OCI-LY3 (cell line): ENCODE data around the gene PLCL1.

ENCODE experiments used
- H2AFZ ChIP-seq: fragments of 200-600, 300-600 bp; shearing (Covaris generic); 2 replicates; pipeline ENCODE4 v1.6.0; 2014; ENCODE audit warnings: antibody characterized with exemption, low read depth, low read length
- H3K27ac ChIP-seq: fragments of 200-600, 300-600 bp; sonication (generic); 2 replicates; pipeline ENCODE4 v1.5.1; 2014; ENCODE audit warnings: mild to moderate bottlenecking, low read length, moderate library complexity, mixed read lengths
- H3K27me3 ChIP-seq: fragments of 200-600, 300-600 bp; sonication (generic); 2 replicates; pipeline ENCODE4 v1.6.1; 2014; ENCODE audit warnings: low read depth, low read length, mixed read lengths
- H3K36me3 ChIP-seq: fragments of 200-600, 300-600 bp; sonication (generic); replicated peaks from 2 replicates; pipeline ENCODE3; 2014; ENCODE audit warnings: low read depth, low read length, mixed read lengths
- H3K4me1 ChIP-seq: fragments of 300-600, 200-600 bp; sonication (generic); 2 replicates; pipeline ENCODE4 v1.6.1; 2014; ENCODE audit warnings: low read length, mixed read lengths
- H3K4me2 ChIP-seq: fragments of 200-600, 300-600 bp; sonication (generic); 2 replicates; pipeline ENCODE4 v1.6.1; 2014; ENCODE audit warnings: low read length, mixed read lengths
- H3K4me3 ChIP-seq: fragments of 300-600, 200-600 bp; sonication (generic); 2 replicates; pipeline ENCODE4 v1.5.1; 2014; ENCODE audit warnings: antibody characterized with exemption, mild to moderate bottlenecking, low read length, moderate library complexity
- H3K79me2 ChIP-seq: fragments of 300-600, 200-600 bp; shearing (Covaris generic); 2 replicates; pipeline ENCODE4 v1.6.1; 2014; ENCODE audit warnings: mild to moderate bottlenecking, low read length, mixed read lengths
- H3K9ac ChIP-seq: fragments of 300-600, 200-600 bp; shearing (Covaris generic); 2 replicates; pipeline ENCODE4 v1.6.0; 2014; ENCODE audit warnings: mild to moderate bottlenecking, low read length, moderate library complexity
- H3K9me3 ChIP-seq: fragments of 200-600, 300-600 bp; shearing (Covaris generic); 2 replicates; pipeline ENCODE4 v1.6.1; 2014; ENCODE audit warnings: low read length, mixed read lengths; ENCODE audit not compliant: insufficient read depth
- H4K20me1 ChIP-seq: fragments of 200-600, 300-600 bp; sonication (generic); 2 replicates; pipeline ENCODE4 v1.6.1; 2016; ENCODE audit warnings: low read length, mixed read lengths; ENCODE audit not compliant: insufficient read depth
- EZH2phosphoT487 ChIP-seq: fragments of 200-600 bp; shearing (Covaris generic); IDR thresholded peaks from 2 replicates; pipeline ENCODE4 v1.6.1; 2018; ENCODE audit warnings: antibody characterized with exemption, mixed run types, low read depth
- TF ChIP-seq, protein P1 (sequence below): fragments of 200-600, 300-600 bp; sonication (generic); IDR thresholded peaks from 2 replicates; pipeline ENCODE4 v1.5.1; 2014; ENCODE audit warnings: antibody characterized with exemption, low read length, low read depth

Gene PLCL1

GRCh38 chr2:198098918-198099317 is 294.5 kb downstream of the PLCL1 start:
- no peak overlapping the region for H2AFZ ChIP-seq
- no peak for TF ChIP-seq EZH2phosphoT487
- TF ChIP-seq, protein P1, sequence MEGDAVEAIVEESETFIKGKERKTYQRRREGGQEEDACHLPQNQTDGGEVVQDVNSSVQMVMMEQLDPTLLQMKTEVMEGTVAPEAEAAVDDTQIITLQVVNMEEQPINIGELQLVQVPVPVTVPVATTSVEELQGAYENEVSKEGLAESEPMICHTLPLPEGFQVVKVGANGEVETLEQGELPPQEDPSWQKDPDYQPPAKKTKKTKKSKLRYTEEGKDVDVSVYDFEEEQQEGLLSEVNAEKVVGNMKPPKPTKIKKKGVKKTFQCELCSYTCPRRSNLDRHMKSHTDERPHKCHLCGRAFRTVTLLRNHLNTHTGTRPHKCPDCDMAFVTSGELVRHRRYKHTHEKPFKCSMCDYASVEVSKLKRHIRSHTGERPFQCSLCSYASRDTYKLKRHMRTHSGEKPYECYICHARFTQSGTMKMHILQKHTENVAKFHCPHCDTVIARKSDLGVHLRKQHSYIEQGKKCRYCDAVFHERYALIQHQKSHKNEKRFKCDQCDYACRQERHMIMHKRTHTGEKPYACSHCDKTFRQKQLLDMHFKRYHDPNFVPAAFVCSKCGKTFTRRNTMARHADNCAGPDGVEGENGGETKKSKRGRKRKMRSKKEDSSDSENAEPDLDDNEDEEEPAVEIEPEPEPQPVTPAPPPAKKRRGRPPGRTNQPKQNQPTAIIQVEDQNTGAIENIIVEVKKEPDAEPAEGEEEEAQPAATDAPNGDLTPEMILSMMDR, result no peak
- H3K27ac ChIP-seq, result no peak overlapping the region
- H3K79me2 ChIP-seq, result no peaks in the 10 kb centered on the region
- no peak overlapping the region for H3K9ac ChIP-seq
- no peaks in the 10 kb centered on the region for H3K36me3 ChIP-seq
- no peaks in the 10 kb centered on the region for H3K9me3 ChIP-seq
- no peak overlapping the region for H3K4me3 ChIP-seq
- no peaks in the 10 kb centered on the region for H3K4me1 ChIP-seq
- peaks cover 7% of the 10 kb centered on the region; the same call in 1 of the 2 replicates for H3K27me3 ChIP-seq
- H3K4me2 ChIP-seq, result no peak overlapping the region
- no peaks in the 10 kb centered on the region for H4K20me1 ChIP-seq

GRCh38 chr2:198100346-198100745 is 296.0 kb downstream of the PLCL1 start:
- H3K9me3 ChIP-seq, result no peaks in the 10 kb centered on the region
- peaks cover 7% of the 10 kb centered on the region; the same call in 1 of the 2 replicates for H3K27me3 ChIP-seq
- H3K4me1 ChIP-seq, result no peaks in the 10 kb centered on the region
- no peaks in the 10 kb centered on the region for H4K20me1 ChIP-seq
- H3K9ac ChIP-seq, result no peak overlapping the region
- no peak overlapping the region for H3K27ac ChIP-seq
- no peaks in the 10 kb centered on the region for H3K79me2 ChIP-seq
- H3K36me3 ChIP-seq, result no peaks in the 10 kb centered on the region
- H2AFZ ChIP-seq, result no peak overlapping the region
- H3K4me3 ChIP-seq, result no peak overlapping the region
- H3K4me2 ChIP-seq, result no peak overlapping the region
- no peak for TF ChIP-seq EZH2phosphoT487
- TF ChIP-seq, protein P1, result no peak

GRCh38 chr2:198101688-198102087 is 297.3 kb downstream of the PLCL1 start:
- no peaks in the 10 kb centered on the region for H4K20me1 ChIP-seq
- H3K9me3 ChIP-seq, result no peaks in the 10 kb centered on the region
- H3K36me3 ChIP-seq, result no peaks in the 10 kb centered on the region
- H3K4me1 ChIP-seq, result no peaks in the 10 kb centered on the region
- peaks cover 7% of the 10 kb centered on the region; the same call in 1 of the 2 replicates for H3K27me3 ChIP-seq
- H2AFZ ChIP-seq, result no peak overlapping the region
- TF ChIP-seq EZH2phosphoT487, result no peak
- TF ChIP-seq, protein P1, result no peak
- no peak overlapping the region for H3K9ac ChIP-seq
- H3K27ac ChIP-seq, result no peak overlapping the region
- no peaks in the 10 kb centered on the region for H3K79me2 ChIP-seq
- H3K4me3 ChIP-seq, result no peak overlapping the region
- H3K4me2 ChIP-seq, result no peak overlapping the region

DNA sequence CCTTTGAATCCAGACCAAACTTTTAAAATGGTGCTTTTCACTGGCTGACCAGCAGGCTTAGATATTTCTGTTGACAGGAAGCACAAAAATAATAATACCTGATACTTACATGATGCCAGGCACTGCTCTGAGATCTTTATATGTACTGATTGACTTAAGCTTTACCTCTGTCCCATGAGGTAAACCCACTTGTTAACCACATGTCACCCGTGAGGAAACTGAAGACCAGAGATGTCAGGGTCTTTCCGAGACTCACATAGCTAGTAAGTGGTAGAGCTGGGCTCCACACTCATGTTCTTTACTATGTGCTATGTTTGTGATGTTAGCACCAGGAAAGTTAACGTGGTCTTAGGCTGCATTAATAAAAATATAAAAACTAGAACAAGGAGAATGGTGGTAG is 297.7 kb downstream of the PLCL1 start:
- Histone ChIP-seq H3K4me1 (no peaks in the 10 kb centered on the region), H3K9me3 (no peaks in the 10 kb centered on the region), H3K36me3 (no peaks in the 10 kb centered on the region), H2AFZ (no peak overlapping the region), H3K79me2 (no peaks in the 10 kb centered on the region), H4K20me1 (no peaks in the 10 kb centered on the region), H3K27me3 (peaks cover 5% of the 10 kb centered on the region; the same call in 1 of the 2 replicates), H3K9ac (no peak overlapping the region), H3K4me2 (no peak overlapping the region), H3K27ac (no peak overlapping the region), H3K4me3 (no peak overlapping the region)
- TF ChIP-seq, protein P1, result no peak
- no peak for TF ChIP-seq EZH2phosphoT487
